ENCODE data around the gene IKZF1. TPM values are rescaled to one million over a fixed set of nuclear protein-coding genes. Genes with fewer than 3 reads are reported as not detected.

Gene IKZF1
- not detected in 2 replicates for total RNA-seq

GRCh38 chr7:50304129-50304910, at the start of gene IKZF1:
TSS of gene IKZF1 (plus strand) at chr7:50304716. CDS start at chr7:50319062, 14,346 bp downstream.

GRCh38 chr7:50449881-50450589, 145.5 kb downstream of the IKZF1 start, which contains the start of gene FIGNL1:
TSS of gene FIGNL1 (minus strand) at chr7:50450350. CDS start at chr7:50447287, 3,063 bp downstream.

Other genes with a start within 250 kb of the IKZF1 start
- gene ZPBP, start 211.5 kb upstream of the IKZF1 start, total RNA-seq = not detected in 2 replicates
- gene FIGNL1, start 145.6 kb downstream of the IKZF1 start, total RNA-seq = 10.7 and 13.5 TPM in 2 replicates